GM18520 (cell line): ENCODE measurements around the gene PCDH15.

ENCODE experiments used
- ATAC-seq: cut with Tn5 transposase; IDR thresholded peaks from one replicate; pipeline ENCODE4 v1.9.1; 2021; ENCODE audit not compliant: unreplicated experiment

The PCDH15 gene

DNA sequence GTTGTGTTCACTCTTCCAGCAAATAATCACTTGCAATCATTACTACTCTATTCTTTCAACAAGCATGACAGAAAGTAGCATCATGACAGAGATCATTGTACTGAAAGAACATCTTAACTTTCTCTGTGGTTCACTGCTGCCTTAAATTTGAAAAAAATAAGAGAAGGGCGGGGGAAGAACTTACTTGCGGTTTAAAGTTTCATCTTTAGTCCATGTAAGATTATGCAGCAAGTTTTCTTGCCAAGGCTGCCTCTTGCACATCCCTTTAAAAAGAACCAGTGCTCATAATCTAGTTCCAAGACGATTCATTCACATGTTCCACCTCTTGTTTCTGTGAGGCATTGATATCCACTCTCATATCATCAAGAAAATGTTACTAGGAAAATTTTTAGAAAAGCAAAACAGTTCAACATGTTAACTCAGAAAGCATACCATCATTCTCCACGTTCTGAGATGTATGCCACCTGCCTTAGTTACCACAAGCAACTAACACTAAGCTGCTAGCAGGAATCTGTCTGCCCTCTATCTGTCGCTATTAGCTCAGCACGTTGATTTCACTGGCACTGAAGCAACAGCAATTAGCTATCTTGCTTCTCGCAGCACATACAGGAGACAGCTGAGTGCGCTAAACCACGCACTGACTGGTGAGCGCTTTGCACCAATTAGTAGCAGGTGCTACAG is at the start of gene PCDH15:
Gene PCDH15, minus strand, starts transcription at position 491 of the 681 bp plus-strand sequence. CDS start 136,969 bp downstream, outside the sequence.
- no peak for ATAC-seq

DNA sequence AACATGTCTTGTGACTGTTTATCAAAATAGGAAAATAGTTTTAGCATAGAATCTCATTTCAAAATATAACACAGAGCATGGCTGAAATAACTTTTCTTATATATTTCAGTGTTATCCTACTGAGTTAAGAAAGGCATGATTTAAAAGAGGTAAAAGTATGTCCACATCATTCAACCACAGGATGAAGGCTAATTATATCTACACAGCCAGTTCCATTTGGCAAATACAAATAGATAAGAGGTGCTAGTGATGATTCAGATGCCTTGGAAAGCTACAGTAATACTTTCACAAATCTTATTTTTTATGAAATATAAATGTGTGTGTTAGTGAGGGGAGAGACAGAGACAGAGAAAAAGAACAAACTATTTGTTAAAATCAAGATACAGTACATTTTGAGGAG is 42.9 kb upstream of the PCDH15 start:
- ATAC-seq = no peak

DNA sequence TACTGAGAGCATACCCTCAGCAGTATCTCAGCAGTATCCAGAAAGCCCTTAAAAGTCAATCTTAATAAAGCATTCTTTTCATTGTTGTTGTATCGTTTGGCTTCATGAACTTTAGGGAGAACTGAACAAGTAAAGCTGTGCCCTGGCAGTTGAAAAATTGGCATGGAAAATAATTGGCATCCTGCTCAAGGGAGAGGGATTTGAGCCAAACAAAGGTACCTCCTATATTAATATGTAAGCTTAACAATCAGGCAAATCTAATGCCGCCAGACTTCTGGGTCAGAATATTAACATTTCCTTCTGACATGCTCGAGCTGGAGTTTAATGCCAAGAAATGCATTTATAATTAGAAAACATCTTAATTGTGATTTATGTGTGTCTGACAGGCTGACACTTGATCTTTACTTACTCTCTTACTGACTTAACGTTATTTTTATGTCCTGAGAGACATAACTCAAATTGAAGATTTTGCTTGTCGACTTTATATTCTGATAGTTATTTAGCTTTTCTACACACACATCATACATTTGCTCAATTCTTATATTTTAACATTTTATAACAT is 42.1 kb upstream of the PCDH15 start:
- no peak for ATAC-seq

DNA sequence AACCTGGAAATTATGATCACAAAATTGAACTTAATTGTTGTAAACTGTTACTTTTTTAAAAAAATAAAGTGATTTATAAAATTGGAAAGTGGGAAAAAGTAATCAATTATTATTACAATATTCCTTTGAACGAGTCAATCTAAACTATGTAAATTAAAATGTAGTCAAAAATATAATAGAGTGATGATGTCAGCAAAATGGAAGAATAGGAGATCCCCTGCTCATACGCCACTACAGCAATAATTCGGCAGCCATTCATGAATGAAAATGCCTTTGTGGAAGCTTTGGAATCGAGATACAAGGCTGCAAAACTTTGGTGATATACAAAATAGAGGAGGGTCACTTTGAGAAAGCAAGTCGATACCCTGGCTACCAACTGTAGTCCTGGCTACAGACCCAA is 36.4 kb upstream of the PCDH15 start:
- no peak for ATAC-seq

DNA sequence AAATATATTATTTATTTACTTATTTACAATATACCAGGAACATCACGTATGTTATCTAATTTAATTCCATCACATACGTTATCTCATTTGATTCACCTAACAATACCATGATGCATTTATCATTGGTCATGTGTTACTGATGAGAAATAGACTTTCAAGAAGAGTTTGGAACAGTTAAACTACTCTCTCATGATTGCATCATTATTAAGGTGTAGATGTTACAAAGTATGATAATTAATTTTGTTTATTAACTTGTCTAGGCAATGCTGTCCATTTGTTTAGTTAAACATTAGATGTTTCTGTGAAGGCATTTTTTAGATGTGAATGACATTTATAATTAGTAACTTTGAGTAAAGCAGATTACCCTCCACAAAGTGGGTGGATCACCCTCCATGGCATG is 32.0 kb upstream of the PCDH15 start:
- no peak for ATAC-seq

DNA sequence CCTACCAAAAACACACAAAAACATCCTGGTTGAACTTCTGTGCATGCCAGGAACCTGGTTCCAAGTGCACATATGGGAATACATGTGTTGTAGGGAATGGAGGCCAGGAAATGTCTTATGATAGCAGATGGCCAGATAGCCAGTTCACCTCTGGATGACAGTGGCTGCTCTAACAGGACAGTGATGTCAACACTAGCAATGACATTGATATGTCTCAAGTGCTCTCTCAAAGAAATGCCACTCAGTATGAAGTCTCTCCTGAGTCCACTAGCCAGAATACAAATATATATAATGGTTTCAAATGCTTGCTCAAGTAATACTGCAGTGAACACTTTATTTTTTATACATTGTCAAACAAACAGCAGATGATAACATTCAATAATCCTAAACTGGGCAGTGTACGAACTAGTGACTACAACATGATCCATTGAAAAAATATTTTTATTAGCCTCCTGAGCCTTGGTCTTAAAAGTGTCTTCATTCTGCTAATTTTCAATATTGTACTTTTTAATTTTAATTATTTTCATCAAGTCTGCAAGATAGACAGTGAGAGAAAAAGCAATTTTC is 26.0 kb upstream of the PCDH15 start:
- ATAC-seq = no peak

DNA sequence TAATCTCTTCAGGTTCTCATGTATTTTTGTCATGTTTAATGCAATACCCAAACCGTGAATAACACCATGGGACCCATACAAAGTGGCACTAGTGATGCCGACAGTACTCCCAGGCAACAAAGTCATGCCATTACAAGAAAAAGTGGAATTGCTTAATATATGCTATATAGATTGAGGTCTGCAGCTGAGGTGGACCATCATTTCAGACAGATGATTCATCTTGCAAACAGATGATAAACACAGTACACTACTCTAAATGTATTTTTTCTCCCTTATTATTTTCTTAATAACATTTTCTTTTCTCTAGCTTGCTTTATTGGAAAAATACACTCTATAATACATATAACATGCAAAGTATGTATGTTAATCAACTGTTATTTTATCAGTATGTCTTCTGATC is 14.6 kb upstream of the PCDH15 start:
- no peak for ATAC-seq

DNA sequence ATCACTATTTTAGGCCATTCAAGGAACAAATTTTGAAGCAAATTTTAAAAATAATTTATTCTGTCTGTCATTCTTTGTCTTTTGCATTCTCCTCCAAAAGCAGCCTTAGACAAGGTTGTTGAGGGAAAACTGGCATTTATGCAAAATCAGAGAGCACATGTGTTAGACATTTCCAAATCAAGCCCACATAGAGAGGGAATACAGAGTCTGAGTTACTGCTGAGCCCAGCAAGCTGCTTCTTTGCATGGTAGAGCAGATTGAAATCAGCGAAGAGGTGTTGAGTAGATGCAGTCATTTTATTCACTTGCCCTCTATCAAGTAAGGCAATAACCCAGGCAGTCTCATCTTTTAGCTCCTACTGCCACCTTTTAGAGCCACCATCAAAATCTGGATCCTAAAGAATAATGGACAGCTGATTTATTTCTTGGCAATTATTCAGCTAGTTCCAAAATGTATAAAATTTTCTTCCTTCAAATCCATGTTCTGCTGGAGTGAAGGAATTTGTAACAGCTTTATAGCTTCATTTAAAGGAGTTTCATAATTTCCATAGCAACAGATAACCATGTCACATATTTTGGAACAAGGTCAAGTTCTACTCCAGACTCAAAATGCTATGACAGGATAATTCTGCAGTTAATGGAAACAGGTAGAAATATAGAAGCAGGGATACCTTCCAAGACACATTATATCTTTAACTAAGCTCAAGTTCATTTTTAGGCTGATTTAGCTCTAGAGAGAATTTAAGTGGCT is 7.3 kb upstream of the PCDH15 start:
- ATAC-seq = no peak

DNA sequence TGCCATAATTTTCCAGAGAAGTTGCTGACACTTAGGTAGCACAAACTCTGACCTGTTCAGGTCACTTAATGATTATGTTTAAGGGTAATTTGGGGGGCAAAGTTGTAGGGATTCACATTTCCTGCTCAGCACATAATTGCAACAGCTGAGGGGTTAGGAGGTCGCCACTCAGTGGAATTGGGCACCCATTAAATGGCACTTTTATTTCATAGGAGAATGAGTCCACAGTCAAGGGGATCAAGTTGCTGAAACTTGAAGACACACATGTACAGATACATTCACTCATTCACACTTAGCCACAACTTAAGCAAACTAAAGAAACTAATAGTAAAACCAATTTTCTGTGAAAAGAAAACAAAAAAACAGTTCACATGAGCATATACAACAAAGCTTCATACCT is 1.5 kb downstream of the PCDH15 start:
- no peak for ATAC-seq

DNA sequence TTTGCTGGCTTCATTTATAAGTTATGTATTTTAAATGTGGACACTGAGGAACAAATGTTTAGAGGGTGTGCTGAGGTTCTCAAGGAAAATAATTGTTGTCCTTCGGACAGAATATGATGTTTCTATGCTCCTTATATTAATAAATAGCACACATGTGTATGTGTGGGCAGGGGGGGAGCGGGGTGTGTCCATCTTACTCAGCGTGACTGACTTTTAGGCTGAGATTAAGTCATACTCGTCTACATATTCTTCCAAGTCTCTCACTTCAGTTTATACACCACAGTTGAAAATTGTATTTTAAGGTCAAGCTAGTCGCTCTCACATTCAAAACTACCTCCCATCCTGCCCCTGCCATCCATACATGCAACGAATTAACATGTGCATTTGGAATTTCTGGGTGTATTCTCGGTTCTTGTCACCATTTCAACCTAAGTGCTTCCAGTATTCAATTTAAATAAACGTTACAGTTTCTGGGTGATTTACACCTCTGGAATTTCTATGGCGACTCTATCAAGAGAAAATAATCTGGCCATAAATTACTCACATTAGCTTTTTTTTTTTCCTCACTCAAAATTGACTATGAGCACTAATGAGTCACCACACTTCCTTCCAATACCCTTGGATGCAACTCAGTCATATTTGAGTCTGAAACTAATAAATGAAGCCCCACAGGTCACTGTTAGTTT is 3.3 kb downstream of the PCDH15 start:
- ATAC-seq = no peak

DNA sequence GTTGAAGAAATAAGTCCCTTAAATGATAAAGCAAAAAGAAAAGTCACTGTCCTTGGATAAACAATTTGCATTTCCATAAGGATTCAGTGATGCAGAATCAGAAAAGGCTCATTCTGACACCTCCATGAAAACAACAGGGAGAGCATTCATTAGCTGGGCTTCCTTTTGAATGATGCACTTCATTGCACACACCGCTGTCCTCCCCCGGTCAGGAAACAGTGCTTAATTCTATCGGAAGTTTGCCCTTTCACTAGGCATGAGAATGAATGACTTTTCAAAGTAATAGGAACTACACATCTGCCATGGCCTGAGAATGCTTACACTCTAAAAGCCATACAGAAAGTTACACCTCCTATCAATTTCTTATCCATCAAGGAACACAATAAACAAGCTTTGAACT is 4.2 kb downstream of the PCDH15 start:
- ATAC-seq = no peak

DNA sequence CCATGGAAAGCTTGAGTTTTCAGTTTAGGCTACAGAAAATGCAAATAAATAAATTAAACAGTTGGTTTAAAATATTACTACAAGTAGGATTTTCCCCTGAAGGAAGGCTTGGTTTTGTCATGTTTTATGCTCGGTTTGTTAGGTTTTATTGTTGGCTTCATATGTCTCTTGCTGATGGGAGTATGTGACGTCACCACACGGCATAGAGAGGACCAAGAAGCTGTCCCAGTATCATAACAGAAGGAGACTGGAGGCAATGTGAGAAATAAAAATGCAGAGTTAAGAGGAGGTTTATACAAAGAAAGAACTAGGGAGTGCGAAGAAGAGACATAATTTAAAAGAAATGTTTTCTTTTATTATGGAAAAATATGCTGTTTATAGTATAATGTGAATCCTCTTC is 24.4 kb downstream of the PCDH15 start:
- no peak for ATAC-seq

DNA sequence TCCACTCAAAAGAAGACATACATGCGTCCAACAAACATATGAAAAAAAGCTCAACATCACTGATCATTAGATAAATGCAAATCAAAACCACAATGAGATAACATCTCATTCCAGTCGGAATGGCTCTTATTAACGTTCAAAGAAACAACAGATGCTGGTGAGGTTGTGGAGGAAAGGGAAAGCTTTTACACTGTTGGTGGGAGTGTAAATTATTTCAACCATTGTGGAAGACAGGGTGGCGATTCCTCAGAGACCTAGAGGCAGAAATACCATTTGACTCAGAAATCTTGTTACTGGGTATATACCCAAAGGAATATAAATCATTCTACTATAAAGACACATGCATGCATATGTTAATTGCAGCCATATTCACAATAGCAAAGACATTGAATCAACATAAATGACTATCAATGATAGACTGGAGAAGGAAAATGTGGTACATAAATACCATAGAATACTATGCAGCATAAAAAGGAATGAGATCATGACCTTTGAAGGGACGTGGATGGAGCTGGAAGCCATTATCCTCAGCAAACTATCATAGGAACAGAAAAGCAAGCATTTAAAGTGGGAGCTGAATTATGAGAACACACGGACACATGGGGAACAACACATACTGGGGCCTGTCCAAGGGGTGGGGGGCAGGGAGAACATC is 28.4 kb downstream of the PCDH15 start:
- ATAC-seq = no peak

DNA sequence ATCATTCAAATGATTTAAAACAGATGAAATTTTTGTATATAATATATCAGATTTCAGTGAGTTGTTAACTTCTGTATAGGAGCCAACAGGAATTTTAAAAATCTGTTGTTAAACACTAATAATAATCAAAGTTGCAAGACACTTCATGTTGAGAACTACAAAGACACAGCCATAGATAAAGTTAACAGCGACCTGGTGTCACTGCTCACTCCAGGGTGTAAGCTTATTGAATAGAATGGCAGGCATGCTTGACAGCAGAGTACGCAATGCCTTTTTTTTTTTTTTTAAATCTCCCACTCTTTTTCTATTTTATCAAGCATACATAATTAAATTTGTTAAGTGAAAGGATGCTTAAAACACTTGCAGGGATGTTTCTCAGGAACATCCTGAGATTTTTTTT is 32.0 kb downstream of the PCDH15 start:
- no peak for ATAC-seq

DNA sequence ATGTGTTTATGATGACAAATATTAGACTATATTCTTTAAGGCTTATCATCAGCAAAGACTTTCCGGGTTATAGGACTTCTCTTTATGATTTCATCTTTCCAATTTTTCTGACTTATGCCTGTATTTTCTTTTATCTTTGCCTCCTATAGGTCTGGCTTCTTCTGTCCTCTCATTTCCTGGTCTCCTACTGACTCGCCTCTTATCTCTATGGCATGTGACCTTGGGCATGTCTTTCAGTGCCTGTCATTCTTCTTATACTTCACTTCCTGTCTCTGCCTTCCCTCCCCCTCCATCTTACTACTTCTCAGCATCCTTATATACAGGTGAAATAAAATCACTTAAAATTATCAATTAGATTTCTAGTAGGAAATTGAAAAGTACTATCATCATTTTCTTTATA is 42.2 kb downstream of the PCDH15 start:
- no peak for ATAC-seq

DNA sequence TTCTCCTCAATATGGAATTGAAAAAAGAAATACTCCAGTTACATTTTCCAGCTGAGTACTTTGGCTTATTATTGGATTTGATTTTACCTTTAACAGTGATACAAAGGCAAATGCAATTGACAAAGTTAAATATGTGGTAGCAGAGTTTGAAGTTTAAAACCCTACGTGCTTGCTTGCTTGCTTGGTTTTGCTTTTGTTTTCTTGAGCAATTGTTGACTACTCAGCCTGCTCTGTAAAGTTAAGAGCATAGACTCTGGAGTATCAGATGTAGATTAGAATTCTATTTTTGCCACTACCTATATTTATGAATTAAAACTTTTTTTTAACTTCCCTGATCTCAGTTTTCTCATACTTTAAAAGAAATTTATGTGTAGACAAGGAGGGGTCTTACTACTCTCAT is 51.4 kb downstream of the PCDH15 start:
- ATAC-seq = no peak

DNA sequence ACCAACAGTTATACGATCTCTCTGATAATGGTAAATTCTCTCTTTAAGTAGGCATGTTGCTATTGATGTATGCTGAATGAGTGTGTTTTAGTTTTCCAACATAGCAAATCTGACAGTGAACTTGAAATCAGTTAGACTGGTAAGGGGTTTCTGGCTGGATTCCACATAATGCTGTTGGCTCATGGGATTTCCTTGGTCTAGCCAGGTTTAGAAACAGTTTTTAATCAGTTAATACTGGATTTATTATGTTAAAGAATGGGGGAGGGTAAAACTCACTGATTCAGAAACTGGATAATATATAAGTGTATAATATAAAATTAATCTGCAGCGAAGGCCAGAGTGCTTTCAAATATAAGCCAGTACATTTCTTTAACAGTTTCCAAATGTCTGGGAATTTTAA is 55.6 kb downstream of the PCDH15 start:
- ATAC-seq = no peak

DNA sequence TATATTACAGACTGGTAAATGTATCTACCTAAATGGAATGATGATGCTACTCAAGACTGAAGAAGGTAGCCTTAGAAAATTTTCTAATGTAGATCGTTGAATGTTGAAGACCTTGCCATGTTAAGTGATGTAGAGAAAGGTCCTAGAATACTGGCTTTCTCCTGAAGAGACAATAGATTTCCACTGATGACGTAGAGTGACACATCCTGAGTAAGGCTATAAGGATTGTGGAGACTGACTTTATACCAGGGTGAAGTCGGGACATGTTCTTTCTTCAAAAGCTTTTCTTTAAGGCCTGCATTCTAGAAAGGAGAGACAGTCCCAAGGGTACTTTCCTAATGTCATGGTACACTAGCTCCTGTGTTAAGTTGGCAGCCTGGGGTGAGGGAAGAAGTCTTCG is 58.6 kb downstream of the PCDH15 start:
- ATAC-seq = no peak

DNA sequence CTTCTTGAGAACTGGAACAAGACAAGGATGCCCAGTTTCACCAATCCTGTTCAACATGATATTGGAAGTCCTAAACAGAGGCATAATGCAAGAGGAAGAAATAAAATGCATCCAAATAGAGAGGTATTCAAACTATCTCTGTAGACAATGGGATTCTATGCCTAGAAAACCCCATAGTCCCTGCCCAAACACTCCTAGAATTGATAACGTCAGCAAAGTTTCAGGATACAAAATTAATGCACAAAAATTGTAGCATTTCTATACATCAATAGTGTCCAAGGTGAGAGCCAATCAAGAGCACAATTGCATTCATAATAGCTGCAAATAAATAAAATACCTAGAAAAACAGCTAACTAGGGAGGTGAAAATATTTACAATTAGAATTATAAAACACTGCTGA is 72.5 kb downstream of the PCDH15 start:
- ATAC-seq = no peak

DNA sequence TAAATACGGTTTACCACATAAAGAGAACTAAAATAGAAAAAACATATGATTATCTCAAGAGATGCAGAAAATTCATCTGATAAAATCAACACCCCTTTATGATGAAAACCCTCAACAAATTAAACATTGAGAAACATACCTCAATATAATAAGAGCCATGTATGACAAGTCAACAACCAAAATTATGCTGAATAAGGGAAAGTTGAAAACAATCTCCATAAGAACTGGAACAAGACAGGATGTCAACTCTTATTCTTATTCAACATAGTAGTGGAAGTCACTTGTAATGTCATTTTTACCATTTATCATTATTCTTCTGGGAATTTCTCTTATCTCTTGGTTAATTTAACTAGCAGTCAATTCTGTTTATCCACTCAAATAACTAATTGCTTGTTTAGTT is 79.0 kb downstream of the PCDH15 start:
- ATAC-seq = no peak

DNA sequence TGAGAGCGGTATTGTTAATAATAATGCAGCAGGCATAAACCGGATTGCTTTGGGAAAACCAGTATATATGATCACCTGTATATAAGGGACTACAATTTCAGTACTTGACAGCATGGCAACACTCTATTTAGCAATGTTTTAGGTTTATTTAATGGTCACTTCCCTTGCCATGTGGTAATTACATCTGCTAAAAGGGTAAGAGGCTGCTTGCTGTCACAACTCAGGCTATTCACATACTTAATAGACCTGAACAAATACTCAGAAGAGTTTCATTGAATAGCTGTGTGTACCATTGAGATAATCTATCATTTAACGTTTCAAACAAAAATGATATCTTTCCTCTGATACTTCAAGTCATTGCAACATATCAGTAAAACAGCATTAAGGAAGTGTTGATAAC is 90.1 kb downstream of the PCDH15 start:
- ATAC-seq = no peak
